GM04504 (cell line): ENCODE data around the gene TMEM108.

Source experiments
- DNase-seq: peaks from one replicate; pipeline ENCODE4 v3.0.0-alpha.2; 2012; ENCODE audit warnings: low read depth

TMEM108 gene

GRCh38 chr3:133384331-133385027 lies 346.3 kb downstream of the TMEM108 start:
- no peak for DNase-seq

GRCh38 chr3:133386876-133387275 lies 348.7 kb downstream of the TMEM108 start:
- DNase-seq = no peak

- DNase-seq = no peak
Measured at GRCh38 chr3:133387341-133387740, 349.1 kb downstream of the TMEM108 start.

GRCh38 chr3:133388696-133389395 lies 350.7 kb downstream of the TMEM108 start:
- no peak for DNase-seq

GRCh38 chr3:133390715-133391114 lies 352.5 kb downstream of the TMEM108 start:
- DNase-seq = no peak

- no peak for DNase-seq
Measured at GRCh38 chr3:133393204-133393603, 355.0 kb downstream of the TMEM108 start.

- DNase-seq = no peak
Measured at GRCh38 chr3:133393691-133394474, 355.7 kb downstream of the TMEM108 start.

- no peak for DNase-seq
Measured at GRCh38 chr3:133394561-133395311, 356.5 kb downstream of the TMEM108 start.

GRCh38 chr3:133396906-133397305 lies 358.7 kb downstream of the TMEM108 start:
- DNase-seq = no peak

- no peak for DNase-seq
Measured at GRCh38 chr3:133400006-133400515, 361.9 kb downstream of the TMEM108 start, which contains the start of gene BFSP2. BFSP2 (plus strand) TSS chr3:133400056; CDS start chr3:133400084, 28 bp downstream.

GRCh38 chr3:133401374-133402135 lies 363.4 kb downstream of the TMEM108 start:
- DNase-seq = no peak

GRCh38 chr3:133404920-133405319 lies 366.7 kb downstream of the TMEM108 start:
- DNase-seq = no peak

GRCh38 chr3:133408366-133408765 lies 370.2 kb downstream of the TMEM108 start:
- DNase-seq = no peak

GRCh38 chr3:133408961-133409360 lies 370.8 kb downstream of the TMEM108 start:
- no peak for DNase-seq

- no peak for DNase-seq
Measured at GRCh38 chr3:133410191-133410892, 372.2 kb downstream of the TMEM108 start.

GRCh38 chr3:133412183-133413132 lies 374.3 kb downstream of the TMEM108 start:
- DNase-seq = no peak

GRCh38 chr3:133413161-133414020 lies 375.2 kb downstream of the TMEM108 start:
- no peak for DNase-seq

- DNase-seq = no peak
Measured at GRCh38 chr3:133414021-133414392, 375.8 kb downstream of the TMEM108 start.
